ENCODE data around the gene SENP8.

DNA sequence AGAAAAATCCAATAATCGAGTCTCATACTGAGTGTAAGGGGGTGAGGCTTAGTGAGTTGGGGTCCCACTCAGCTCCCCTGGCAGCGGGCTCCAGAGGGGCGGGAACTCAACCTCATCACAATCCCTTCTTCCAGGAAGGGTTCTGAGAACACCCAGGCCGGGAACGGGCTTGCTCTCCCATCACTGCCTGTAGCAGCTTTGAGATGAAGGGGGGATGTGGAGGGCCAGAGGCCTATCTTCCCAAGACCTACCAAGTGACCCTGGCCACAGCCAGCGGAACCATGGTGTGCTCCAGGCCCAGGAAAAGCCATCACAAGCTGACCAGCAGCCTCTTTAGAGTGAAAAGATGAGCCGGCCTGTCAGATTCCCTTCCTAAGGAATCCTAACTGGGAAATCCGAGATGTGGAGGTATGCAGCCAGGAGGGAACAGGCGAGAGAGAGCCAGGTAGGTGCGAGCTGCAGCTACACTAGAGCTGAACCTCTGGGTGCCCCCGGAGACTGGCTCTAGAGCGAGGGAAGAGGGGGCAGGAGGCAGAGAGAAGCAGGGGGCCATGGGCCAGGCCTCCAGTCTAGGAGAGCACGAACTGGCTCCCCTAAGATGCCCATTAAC is 60.9 kb downstream of the SENP8 start:
- no peak for TF ChIP-seq SRF (IDR thresholded peaks at IDR 0.05; ENCODE audit: low read depth, low read length)
- no peak for TF ChIP-seq TBP (IDR thresholded peaks at IDR 0.05; ENCODE audit: low read depth, low read length)
- TF ChIP-seq SIN3A (conservative IDR thresholded peaks at IDR 0.05 in 1 of 2, IDR thresholded peaks at IDR 0.05 in 1 of 2; ENCODE audit: low read depth in 1 of 2, low read length in 2 of 2) = no peak
- TF ChIP-seq POLR2AphosphoS5 (IDR thresholded peaks at IDR 0.05; ENCODE audit: low read depth, low read length) = no peak
- TF ChIP-seq TEAD4 (IDR thresholded peaks at IDR 0.05; ENCODE audit: low read depth, low read length) = no peak
- TF ChIP-seq SP2 (IDR thresholded peaks at IDR 0.05; ENCODE audit: low read length) = no peak
- TF ChIP-seq POLR2A (IDR thresholded peaks at IDR 0.05; ENCODE audit: control extremely low read depth in 1 of 2, low read depth in 2 of 2, low read length in 2 of 2) = no peak
- no peak for TF ChIP-seq YY1 (IDR thresholded peaks at IDR 0.05; ENCODE audit: low read depth, low read length)
- no peak for TF ChIP-seq SAP30 (IDR thresholded peaks at IDR 0.05; ENCODE audit: insufficient read depth, insufficient replicate concordance, low read length)
- TF ChIP-seq SIX5 (IDR thresholded peaks at IDR 0.05; ENCODE audit: low read depth, low read length) = no peak
- no peak for TF ChIP-seq GABPA (IDR thresholded peaks at IDR 0.05; ENCODE audit: borderline replicate concordance, insufficient read depth, low read length)
